ENCODE results near the gene SCARF2. TPM values are rescaled to one million over a fixed set of nuclear protein-coding genes. Genes with fewer than 3 reads are reported as not detected.
A peak's percentile ranks its signal among the peaks of the same experiment; 100 is the strongest.

Gene SCARF2
- total and polyA plus RNA-seq, 2 of the 8 experiments (the other 6 are each of a cell fraction or from before 2014, with no cell fraction given), result 4.2 to 9.8 TPM

DNA sequence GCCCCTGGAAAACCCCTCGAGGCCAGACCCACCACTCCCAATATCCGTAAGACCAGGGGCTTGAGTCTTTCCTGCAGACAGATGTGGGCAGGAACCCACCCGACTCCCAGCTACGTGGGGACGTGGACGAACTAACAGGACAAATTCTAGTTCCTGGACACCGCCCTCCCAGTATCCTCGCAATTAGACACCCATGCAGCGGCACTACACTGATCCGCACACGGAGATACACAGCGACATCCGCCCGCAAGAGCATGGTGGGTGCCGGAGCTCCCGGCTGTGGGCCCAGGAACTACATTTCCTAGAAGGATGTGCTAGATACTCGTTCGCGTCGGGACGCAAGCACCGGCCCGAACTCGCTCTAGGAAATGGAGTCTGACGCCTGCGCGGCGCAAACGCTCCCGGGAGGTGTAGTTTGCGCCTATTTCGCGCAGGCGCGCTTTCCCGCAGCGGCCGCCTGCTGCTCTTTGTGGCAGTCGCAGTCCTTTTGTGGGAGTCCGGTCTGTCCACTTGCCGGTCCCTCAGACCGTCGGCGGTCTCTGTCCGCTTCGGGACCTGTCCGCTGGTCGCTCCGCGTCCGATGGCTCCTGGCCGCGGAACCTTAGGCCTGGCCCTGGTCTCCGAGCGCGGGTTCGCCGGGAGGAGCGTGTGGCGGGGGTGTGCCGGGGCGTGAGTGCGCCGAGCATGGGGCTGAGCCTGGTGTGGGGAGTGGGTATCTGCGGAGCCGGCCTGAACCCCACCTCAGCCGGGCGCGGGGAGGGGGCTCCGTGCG is 43.7 kb downstream of the SCARF2 start, which contains the start of gene ZNF74 (continued):
- TF ChIP-seq ATF3 (IDR thresholded peaks at IDR 0.05; ENCODE audit: insufficient read depth, low read depth, low read length) (no peak), TEAD4 (IDR thresholded peaks at IDR 0.05; ENCODE audit: low read depth, low read length) (no peak), RAD21 (IDR thresholded peaks at IDR 0.05 in 1 of 2, conservative IDR thresholded peaks at IDR 0.05 in 1 of 2; ENCODE audit: low read depth in 2 of 2, low read length in 2 of 2) (peak in 1 of 2 experiments; percentile 5; a peak in 1 of 4 replicates), POLR2A (IDR thresholded peaks at IDR 0.05; ENCODE audit: control extremely low read depth in 1 of 2, low read depth in 2 of 2, low read length in 2 of 2) (peak in 1 of 2 experiments; percentile 70; a peak in 2 of 3 replicates), SIN3A (conservative IDR thresholded peaks at IDR 0.05 in 1 of 2, IDR thresholded peaks at IDR 0.05 in 1 of 2; ENCODE audit: low read depth in 1 of 2, low read length in 2 of 2) (0 out of 4 replicates have a peak, but pooled peaks of 1 of the 2 experiments have one; percentile 38), TAF1 (IDR thresholded peaks at IDR 0.05; ENCODE audit: low read depth, low read length) (peak; percentile 84), JUND (IDR thresholded peaks at IDR 0.05; ENCODE audit: low read length) (0 out of 2 replicates have a peak, but pooled peaks have one; percentile 24), EGR1 (IDR thresholded peaks at IDR 0.05; ENCODE audit: borderline replicate concordance, low read depth, low read length) (no peak), SUZ12 (IDR thresholded peaks at IDR 0.05; ENCODE audit: low read length) (no peak), CEBPB (IDR thresholded peaks at IDR 0.05; ENCODE audit: low read depth, low read length) (no peak), TCF12 (IDR thresholded peaks at IDR 0.05; ENCODE audit: low read depth, low read length) (no peak), PHF8 (conservative IDR thresholded peaks at IDR 0.05; ENCODE audit: low read depth, low read length) (peak; percentile 85), HDAC6 (IDR thresholded peaks at IDR 0.05; ENCODE audit: low read depth, low read length) (no peak), YY1 (IDR thresholded peaks at IDR 0.05; ENCODE audit: low read depth, low read length) (peak; percentile 81), EZH2 (IDR thresholded peaks at IDR 0.05; ENCODE audit: low read depth, low read length, severe bottlenecking) (no peak), CTCF (IDR thresholded peaks at IDR 0.05; ENCODE audit: control extremely low read depth in 1 of 3, insufficient read depth in 1 of 3, low read depth in 1 of 3, low read length in 3 of 3) (no peak), TBP (IDR thresholded peaks at IDR 0.05; ENCODE audit: low read depth, low read length) (peak; percentile 76)
- TF ChIP-seq, protein P1, sequence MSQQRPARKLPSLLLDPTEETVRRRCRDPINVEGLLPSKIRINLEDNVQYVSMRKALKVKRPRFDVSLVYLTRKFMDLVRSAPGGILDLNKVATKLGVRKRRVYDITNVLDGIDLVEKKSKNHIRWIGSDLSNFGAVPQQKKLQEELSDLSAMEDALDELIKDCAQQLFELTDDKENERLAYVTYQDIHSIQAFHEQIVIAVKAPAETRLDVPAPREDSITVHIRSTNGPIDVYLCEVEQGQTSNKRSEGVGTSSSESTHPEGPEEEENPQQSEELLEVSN (IDR thresholded peaks at IDR 0.05), result peak; percentile 55
